H9 (cell line): Measurements from ENCODE around the gene TPM2. TPM values are rescaled to one million over a fixed set of nuclear protein-coding genes. Genes with fewer than 3 reads are reported as not detected.

Experiments
- DNase-seq: peaks from one replicate; pipeline ENCODE4 v3.0.0-alpha.2; 2017
- H2AFZ ChIP-seq: one replicate; pipeline ENCODE4 v1.6.1; 2013; ENCODE audit warnings: mild to moderate bottlenecking, low read length, control low read depth, moderate library complexity
- H2AK5ac ChIP-seq: 2 replicates; pipeline ENCODE4 v1.6.1; 2013; ENCODE audit warnings: low read length, control low read depth, mixed read lengths; ENCODE audit not compliant: insufficient read length
- H2BK120ac ChIP-seq: one replicate; pipeline ENCODE4 v1.6.1; 2013; ENCODE audit warnings: low read depth, mild to moderate bottlenecking, low read length, control low read depth, inconsistent platforms; ENCODE audit not compliant: poor library complexity, severe bottlenecking
- H2BK12ac ChIP-seq: 2 replicates; pipeline ENCODE4 v1.6.1; 2013; ENCODE audit warnings: low read length, control low read depth, mixed read lengths, low read depth; ENCODE audit not compliant: insufficient read length
- H2BK15ac ChIP-seq: 2 replicates; pipeline ENCODE4 v1.6.1; 2013; ENCODE audit warnings: low read depth, low read length, control low read depth
- H2BK20ac ChIP-seq: one replicate; pipeline ENCODE4 v1.6.1; 2013; ENCODE audit warnings: low read depth, mild to moderate bottlenecking, low read length, control low read depth, inconsistent platforms; ENCODE audit not compliant: poor library complexity, severe bottlenecking
- H2BK5ac ChIP-seq: 2 replicates; pipeline ENCODE4 v1.6.1; 2013; ENCODE audit warnings: low read length, control low read depth, mixed read lengths; ENCODE audit not compliant: insufficient read length
- H3K14ac ChIP-seq: 2 replicates; pipeline ENCODE4 v1.6.1; 2013; ENCODE audit warnings: low read length, control low read depth; ENCODE audit not compliant: insufficient read depth
- H3K18ac ChIP-seq: 2 replicates; pipeline ENCODE4 v1.6.1; 2013; ENCODE audit warnings: low read depth, mild to moderate bottlenecking, mixed read lengths, low read length, control low read depth; ENCODE audit not compliant: insufficient read length
- H3K23ac ChIP-seq: 2 replicates; pipeline ENCODE4 v1.6.1; 2013; ENCODE audit warnings: low read length, control low read depth, mixed read lengths, low read depth; ENCODE audit not compliant: insufficient read length
- H3K23me2 ChIP-seq: 2 replicates; pipeline ENCODE4 v1.6.1; 2013; ENCODE audit warnings: low read depth, mild to moderate bottlenecking, mixed read lengths, low read length, control low read depth; ENCODE audit not compliant: insufficient read length, poor library complexity, severe bottlenecking
- H3K27ac ChIP-seq: 2 replicates; pipeline ENCODE4 v1.5.1; 2013; ENCODE audit warnings: low read length, control low read depth, mixed read lengths, low read depth; ENCODE audit not compliant: insufficient read length
- H3K27me3 ChIP-seq: 2 replicates; pipeline ENCODE4 v1.6.1; 2013; ENCODE audit warnings: low read length, control low read depth, inconsistent platforms; ENCODE audit not compliant: insufficient read depth
- H3K4ac ChIP-seq: 2 replicates; pipeline ENCODE4 v1.6.1; 2013; ENCODE audit warnings: low read depth, mild to moderate bottlenecking, control low read depth, inconsistent platforms, low read length, moderate library complexity
- H3K4me1 ChIP-seq: 2 replicates; pipeline ENCODE4 v1.6.1; 2013; ENCODE audit warnings: low read length, control low read depth, inconsistent platforms; ENCODE audit not compliant: insufficient read depth
- H3K4me2 ChIP-seq: 2 replicates; pipeline ENCODE4 v1.6.1; 2013; ENCODE audit warnings: low read length, control low read depth, mixed read lengths; ENCODE audit not compliant: insufficient read length, insufficient read depth
- H3K56ac ChIP-seq: 2 replicates; pipeline ENCODE4 v1.6.1; 2013; ENCODE audit warnings: low read depth, mild to moderate bottlenecking, mixed read lengths, low read length, control low read depth; ENCODE audit not compliant: insufficient read length
- H3K79me1 ChIP-seq: 2 replicates; pipeline ENCODE4 v1.6.1; 2013; ENCODE audit warnings: low read depth, mild to moderate bottlenecking, moderate library complexity, low read length, control low read depth, inconsistent platforms; ENCODE audit not compliant: insufficient read depth, poor library complexity, severe bottlenecking
- H3K79me2 ChIP-seq: 2 replicates; pipeline ENCODE4 v1.6.1; 2013; ENCODE audit warnings: low read length, control low read depth, inconsistent platforms; ENCODE audit not compliant: insufficient read depth
- H3K9ac ChIP-seq: 2 replicates; pipeline ENCODE4 v1.6.1; 2013; ENCODE audit warnings: low read length, control low read depth, mixed read lengths; ENCODE audit not compliant: insufficient read length; ENCODE audit errors: extremely low read depth
- H3K9me3 ChIP-seq: one replicate; pipeline ENCODE4 v1.6.1; 2013; ENCODE audit warnings: low read depth, low read length, inconsistent platforms; ENCODE audit not compliant: control insufficient read depth
- H3T11ph ChIP-seq: one replicate; pipeline ENCODE4 v1.6.1; 2013; ENCODE audit warnings: mild to moderate bottlenecking, low read length, control low read depth, inconsistent platforms
- H4K20me1 ChIP-seq: one replicate; pipeline ENCODE4 v1.6.1; 2013; ENCODE audit not compliant: control insufficient read depth, insufficient read length, insufficient read depth
- H4K5ac ChIP-seq: 2 replicates; pipeline ENCODE4 v1.6.1; 2013; ENCODE audit warnings: low read depth, mild to moderate bottlenecking, mixed read lengths, low read length, control low read depth; ENCODE audit not compliant: insufficient read length
- H4K8ac ChIP-seq: replicated peaks from 2 replicates; pipeline ENCODE4 v1.6.1; 2013; ENCODE audit warnings: low read length, control low read depth, mixed read lengths, low read depth; ENCODE audit not compliant: insufficient read length
- H4K91ac ChIP-seq: 2 replicates; pipeline ENCODE4 v1.6.1; 2013; ENCODE audit warnings: low read depth, mild to moderate bottlenecking, moderate library complexity, mixed read lengths, low read length, control low read depth; ENCODE audit not compliant: insufficient read length
- H3K27ac Mint-ChIP-seq, 3 experiments: 2 replicates in 2 of 3; 3 replicates in 1 of 3; pipeline ENCODE4 v1.8.0; 2020 to 2021; ENCODE audit warnings: mixed read lengths in 3 of 3, mild to moderate bottlenecking in 1 of 3, moderate library complexity in 1 of 3
- H3K27me3 Mint-ChIP-seq: 2 replicates; pipeline ENCODE4 v1.8.0; 2021; ENCODE audit warnings: low read depth, mild to moderate bottlenecking, moderate library complexity, mixed read lengths
- H3K36me3 Mint-ChIP-seq, 3 experiments: 2 replicates in 2 of 3; 3 replicates in 1 of 3; pipeline ENCODE4 v1.8.0; 2020 to 2021; ENCODE audit warnings: low read depth in 3 of 3, mixed read lengths in 3 of 3; ENCODE audit not compliant: insufficient read depth in 1 of 3
- H3K4me1 Mint-ChIP-seq, 2 experiments: 2 replicates each; pipeline ENCODE4 v1.8.0; 2020; ENCODE audit warnings: mixed read lengths in 2 of 2
- H3K4me3 Mint-ChIP-seq, 2 experiments: 2 replicates in 1 of 2; 3 replicates in 1 of 2; pipeline ENCODE4 v1.8.0; 2020 to 2021; ENCODE audit warnings: mild to moderate bottlenecking in 2 of 2, mixed read lengths in 2 of 2, moderate library complexity in 1 of 2
- H3K9me3 Mint-ChIP-seq, 2 experiments: 2 replicates in 1 of 2; 3 replicates in 1 of 2; pipeline ENCODE4 v1.8.0; 2020; ENCODE audit warnings: mild to moderate bottlenecking in 2 of 2, mixed read lengths in 2 of 2, moderate library complexity in 1 of 2
- CTCF ChIP-seq: fragments of 200-600 bp; sonication (generic); conservative IDR thresholded peaks from 3 replicates; pipeline ENCODE4 v1.8.0; 2021; ENCODE audit warnings: antibody characterized with exemption, mild to moderate bottlenecking
- WGBS: extraction: QIAGEN DNeasy Blood & Tissue Kit; methylation state at CpG from one replicate; pipeline ENCODE4 v1.1.7; 2013; ENCODE audit warnings: missing lambda C conversion rate, low lambda C conversion rate, mixed read lengths; ENCODE audit not compliant: insufficient read length; ENCODE audit errors: extremely low coverage; 5-methylcytosine and 5-hydroxymethylcytosine counted together
- total RNA-seq: library from RNA; stranded (reverse); gene quantifications from 2 replicates; pipeline ENCODE4 v1.2.1, GENCODE V29; 2021

TPM2 gene
- total RNA-seq, 1 experiment from 2014 or later, result 225 TPM

- no peak overlapping the region for H3K4me3 Mint-ChIP-seq
- Histone ChIP-seq H3K18ac (no peak overlapping the region), H3K4ac (no peak overlapping the region), H2BK12ac (no peak overlapping the region), H3K79me2 (no peaks in the 10 kb centered on the region), H3K27ac (no peak overlapping the region), H2BK5ac (no peak overlapping the region), H3K23me2 (no peaks in the 10 kb centered on the region), H3K14ac (no peak overlapping the region), H3K4me1 (no peaks in the 10 kb centered on the region), H3T11ph (no peak overlapping the region), H3K9me3 (no peaks in the 10 kb centered on the region), H3K23ac (no peak overlapping the region), H2BK20ac (no peak overlapping the region), H4K20me1 (no peaks in the 10 kb centered on the region), H3K9ac (no peak overlapping the region), H3K79me1 (no peaks in the 10 kb centered on the region), H2AFZ (no peak overlapping the region), H2BK15ac (no peak overlapping the region), H4K8ac (no peak overlapping the region), H3K4me2 (no peak overlapping the region), H3K27me3 (no peaks in the 10 kb centered on the region), H2AK5ac (no peak overlapping the region), H4K91ac (no peak overlapping the region), H3K56ac (no peak overlapping the region), H4K5ac (no peak overlapping the region), H2BK120ac (no peak overlapping the region)
- no peak for TF ChIP-seq CTCF
- H3K9me3 Mint-ChIP-seq, result no peaks in the 10 kb centered on the region
- H3K36me3 Mint-ChIP-seq, result peaks cover 60 to 94% (median 65%) of the 10 kb centered on the region in 3 experiments
- peaks cover 0 to 9% of the 10 kb centered on the region in 2 experiments; a peak in 2 of 4 replicates for H3K4me1 Mint-ChIP-seq
- no peak for DNase-seq
- peak overlapping the region in 1 of 3 experiments; percentile 58; a peak in 2 of 7 replicates for H3K27ac Mint-ChIP-seq
- H3K27me3 Mint-ChIP-seq, result no peaks in the 10 kb centered on the region; the same call in 1 of the 2 replicates
- no CpG with 5 or more reads among the region's 21 CpGs for WGBS
Measured at GRCh38 chr9:35711501-35712428, 22.0 kb upstream of the TPM2 start.
